22Rv1 (cell line): ENCODE results near the gene KIAA0753.

Experiments used
- CTCF ChIP-seq: fragments of 450-650 bp; IDR thresholded peaks from 2 replicates; pipeline ENCODE4 v1.5.1; 2017; ENCODE audit warnings: mild to moderate bottlenecking
- ZFX ChIP-seq: fragments of 450-650 bp; IDR thresholded peaks from 2 replicates; pipeline ENCODE4 v1.6.1; 2017; ENCODE audit warnings: antibody characterized with exemption, borderline replicate concordance

- TF ChIP-seq CTCF (no peak), ZFX (no peak)
These were observed 13.9 kb downstream of the KIAA0753 start for GRCh38 chr17:6626616-6627015.
